ENCODE measurements around the gene MTHFD2. TPM values are rescaled to one million over a fixed set of nuclear protein-coding genes. Genes with fewer than 3 reads are reported as not detected.
"Not testable (repeated sequence)": the region's sequence is repeated elsewhere in the genome, so short reads cannot be mapped to it uniquely, and the experiment has no call there.

The MTHFD2 gene
- total and polyA plus RNA-seq, 10 donors, result 17.8 to 71.1 (median 39.8) TPM

GRCh38 chr2:74225698-74226459, 27.5 kb downstream of the MTHFD2 start:
- 74 to 92% (median 89%) methylated on average over 4 of the region's 4 CpGs for WGBS, 5 donors
- no peaks in the 10 kb centered on the region for H3K4me1 ChIP-seq
- H3K9me3 ChIP-seq, result no peaks in the 10 kb centered on the region
- no peak overlapping the region for H3K4me3 ChIP-seq
- no peak overlapping the region for H3K27ac ChIP-seq
- peaks cover 0 to 23% (median 0%) of the 10 kb centered on the region in 6 donors for H3K36me3 ChIP-seq
- intact Hi-C loops (cut with DNase I; ENCODE audit: low total_unique reads), result no loop called here
- no peaks in the 10 kb centered on the region for H3K27me3 ChIP-seq (replicated peaks in 1 of 7)
- no peak for TF ChIP-seq POLR2AphosphoS5 (IDR thresholded peaks at IDR 0.05)
- TF ChIP-seq POLR2A (IDR thresholded peaks at IDR 0.05), result no peak
- TF ChIP-seq CTCF (IDR thresholded peaks at IDR 0.05 in 8 of 11, conservative IDR thresholded peaks at IDR 0.05 in 3 of 11), result no peak
- no peak for DNase-seq

GRCh38 chr2:74226648-74227213, 28.3 kb downstream of the MTHFD2 start:
- Histone ChIP-seq H3K4me3 (no peak overlapping the region), H3K27ac (no peak overlapping the region), H3K36me3 (peaks cover 0 to 15% (median 0%) of the 10 kb centered on the region in 6 donors), H3K4me1 (no peaks in the 10 kb centered on the region), H3K27me3 (replicated peaks in 1 of 7) (no peaks in the 10 kb centered on the region), H3K9me3 (no peaks in the 10 kb centered on the region)
- no peak for TF ChIP-seq CTCF (IDR thresholded peaks at IDR 0.05 in 8 of 11, conservative IDR thresholded peaks at IDR 0.05 in 3 of 11)
- TF ChIP-seq POLR2A (IDR thresholded peaks at IDR 0.05), result no peak
- TF ChIP-seq POLR2AphosphoS5 (IDR thresholded peaks at IDR 0.05), result peak in 1 of 3 donors; percentile 56
- no peak for DNase-seq
- 86 to 94% (median 92%) methylated on average over 11 to 21 of the region's 21 CpGs for WGBS, 5 donors
- intact Hi-C loops (cut with DNase I; ENCODE audit: low total_unique reads), result no loop called here

GRCh38 chr2:74227646-74228045, 29.2 kb downstream of the MTHFD2 start:
- intact Hi-C loops (cut with DNase I; ENCODE audit: low total_unique reads), result no loop called here
- no peak for DNase-seq
- H3K9me3 ChIP-seq, result no peaks in the 10 kb centered on the region
- WGBS, 5 donors, result 88 to 96% (median 91%) methylated on average over 5 of the region's 5 CpGs
- H3K27ac ChIP-seq, result no peak overlapping the region
- TF ChIP-seq POLR2AphosphoS5 (IDR thresholded peaks at IDR 0.05) (no peak), CTCF (IDR thresholded peaks at IDR 0.05 in 8 of 11, conservative IDR thresholded peaks at IDR 0.05 in 3 of 11) (no peak)
- peaks cover 0 to 9% (median 0%) of the 10 kb centered on the region in 6 donors for H3K36me3 ChIP-seq
- H3K4me1 ChIP-seq, result no peaks in the 10 kb centered on the region
- H3K4me3 ChIP-seq, result no peak overlapping the region
- no peaks in the 10 kb centered on the region for H3K27me3 ChIP-seq (replicated peaks in 1 of 7)

- Histone ChIP-seq H3K4me3 (no peak overlapping the region), H3K27me3 (replicated peaks in 1 of 7) (no peaks in the 10 kb centered on the region), H3K9me3 (no peaks in the 10 kb centered on the region), H3K36me3 (peaks cover 0 to 9% (median 0%) of the 10 kb centered on the region in 6 donors), H3K27ac (no peak overlapping the region), H3K4me1 (no peaks in the 10 kb centered on the region)
- TF ChIP-seq CTCF (IDR thresholded peaks at IDR 0.05 in 8 of 11, conservative IDR thresholded peaks at IDR 0.05 in 3 of 11) (no peak), POLR2AphosphoS5 (IDR thresholded peaks at IDR 0.05) (no peak), POLR2A (IDR thresholded peaks at IDR 0.05) (no peak)
- DNase-seq, result no peak
- intact Hi-C loops (cut with DNase I; ENCODE audit: low total_unique reads), result no loop called here
- 82 to 96% (median 88%) methylated on average over 4 of the region's 4 CpGs for WGBS, 5 donors
Observed at GRCh38 chr2:74228772-74229171, 30.4 kb downstream of the MTHFD2 start.

- H3K4me3 ChIP-seq; H3K27me3 ChIP-seq (replicated peaks in 1 of 7); H3K36me3 ChIP-seq; H3K4me1 ChIP-seq; H3K27ac ChIP-seq; intact Hi-C loops (cut with DNase I; ENCODE audit: low total_unique reads); DNase-seq; H3K9me3 ChIP-seq: not testable (repeated sequence)
- 86 to 94% (median 87%) methylated on average over 5 of the region's 5 CpGs for WGBS, 5 donors
Observed at GRCh38 chr2:74229865-74230264, 31.4 kb downstream of the MTHFD2 start.
